Neural cell (in vitro differentiated cells): ENCODE results near the gene NFIA. TPM values are rescaled to one million over a fixed set of nuclear protein-coding genes. Genes with fewer than 3 reads are reported as not detected.

Experiments
- H2AFZ ChIP-seq: fragments of 200-600, 300-800 bp; sonication (generic), shearing (Covaris generic); 2 replicates; pipeline ENCODE4 v1.6.0; 2014; ENCODE audit warnings: low read depth, mild to moderate bottlenecking, antibody characterized with exemption, low read length, moderate library complexity
- H3F3A ChIP-seq: fragments of 200-600 bp; shearing (Covaris generic); 2 replicates; pipeline ENCODE4 v1.6.1; 2016; ENCODE audit warnings: mild to moderate bottlenecking, moderate library complexity, mixed read lengths, antibody characterized with exemption, low read length; ENCODE audit not compliant: insufficient read depth, poor library complexity, severe bottlenecking
- H3K27ac ChIP-seq: fragments of 200-600, 300-800 bp; sonication (generic), shearing (Covaris generic); 2 replicates; pipeline ENCODE4 v1.5.1; 2014; ENCODE audit warnings: mild to moderate bottlenecking, low read length, moderate library complexity
- H3K27me3 ChIP-seq: fragments of 300-800, 200-600 bp; sonication (generic), shearing (Covaris generic); 2 replicates; pipeline ENCODE4 v1.6.0; 2014; ENCODE audit warnings: mild to moderate bottlenecking, low read depth, low read length, moderate library complexity; ENCODE audit not compliant: insufficient read depth
- H3K36me3 ChIP-seq: fragments of 300-800, 200-600 bp; sonication (generic), shearing (Covaris generic); 2 replicates; pipeline ENCODE4 v1.5.1; 2014; ENCODE audit warnings: mild to moderate bottlenecking, antibody characterized with exemption, low read length, moderate library complexity; ENCODE audit not compliant: insufficient read depth
- H3K4me2 ChIP-seq: fragments of 300-800, 200-600 bp; sonication (generic), shearing (Covaris generic); 2 replicates; pipeline ENCODE4 v1.6.0; 2014; ENCODE audit warnings: mild to moderate bottlenecking, low read length
- H3K4me3 ChIP-seq: fragments of 300-800, 200-600 bp; sonication (generic), shearing (Covaris generic); 2 replicates; pipeline ENCODE4 v1.5.1; 2014; ENCODE audit warnings: mild to moderate bottlenecking, low read length, moderate library complexity
- H3K79me2 ChIP-seq: fragments of 200-600 bp; shearing (Covaris generic); replicated peaks from 2 replicates; pipeline ENCODE4 v1.6.0; 2014; ENCODE audit warnings: mild to moderate bottlenecking, low read length, moderate library complexity; ENCODE audit not compliant: insufficient read depth
- H3K9ac ChIP-seq: fragments of 300-800, 200-600 bp; sonication (generic), shearing (Covaris generic); 2 replicates; pipeline ENCODE4 v1.6.1; 2016; ENCODE audit warnings: mild to moderate bottlenecking, low read length, mixed read lengths
- H3K9me2 ChIP-seq: fragments of 200-600 bp; shearing (Covaris generic); 2 replicates; pipeline ENCODE4 v1.6.1; 2016; ENCODE audit warnings: mild to moderate bottlenecking, low read length, mixed read lengths; ENCODE audit not compliant: insufficient read depth
- H3K9me3 ChIP-seq: fragments of 200-600, 300-800 bp; sonication (generic), shearing (Covaris generic); 2 replicates; pipeline ENCODE4 v1.6.1; 2016; ENCODE audit warnings: mild to moderate bottlenecking, mixed run types, low read length, moderate library complexity, mixed read lengths
- H4K20me1 ChIP-seq: fragments of 200-600 bp; shearing (Covaris generic); 2 replicates; pipeline ENCODE4 v1.6.1; 2016; ENCODE audit warnings: mild to moderate bottlenecking, mixed run types; ENCODE audit not compliant: insufficient read depth
- EP300 ChIP-seq: fragments of 450-650 bp; conservative IDR thresholded peaks from 2 replicates; pipeline ENCODE4 v1.6.1; 2014; ENCODE audit warnings: antibody characterized with exemption, mild to moderate bottlenecking, moderate library complexity; ENCODE audit not compliant: poor library complexity, severe bottlenecking
- EZH2 ChIP-seq: fragments of 200-600, 300-800 bp; shearing (Covaris generic), sonication (generic); IDR thresholded peaks from 2 replicates; pipeline ENCODE4 v1.6.1; 2014; ENCODE audit warnings: antibody characterized with exemption, low read length, borderline replicate concordance, mild to moderate bottlenecking; ENCODE audit not compliant: insufficient read depth, poor library complexity, severe bottlenecking
- MXI1 ChIP-seq: fragments of 450-650 bp; conservative IDR thresholded peaks from 2 replicates; pipeline ENCODE4 v1.6.1; 2014; ENCODE audit warnings: antibody characterized with exemption, mild to moderate bottlenecking; ENCODE audit not compliant: poor library complexity, severe bottlenecking
- POLR2AphosphoS5 ChIP-seq: IDR thresholded peaks from 2 replicates; pipeline ENCODE4 v1.6.1; 2012
- RAD21 ChIP-seq: fragments of 450-650 bp; conservative IDR thresholded peaks from 2 replicates; pipeline ENCODE4 v1.6.1; 2014; ENCODE audit warnings: antibody characterized with exemption, mild to moderate bottlenecking, moderate library complexity
- SMC3 ChIP-seq: fragments of 450-650 bp; conservative IDR thresholded peaks from 2 replicates; pipeline ENCODE4 v1.6.1; 2014; ENCODE audit warnings: antibody characterized with exemption, mild to moderate bottlenecking, moderate library complexity; ENCODE audit not compliant: poor library complexity
- TAF1 ChIP-seq: IDR thresholded peaks from 2 replicates; pipeline ENCODE4 v1.6.1; 2012; ENCODE audit warnings: low read depth
- polyA plus RNA-seq: library from polyadenylated mRNA; depleted of rRNA; stranded (reverse); fragments of >200 nt; gene quantifications from 2 replicates; pipeline ENCODE4 v1.2.3, GENCODE V29; 2014
- TF ChIP-seq, protein P1 (sequence below): fragments of 450-650 bp; IDR thresholded peaks from 2 replicates; pipeline ENCODE4 v1.5.1; 2014; ENCODE audit warnings: antibody characterized with exemption, mild to moderate bottlenecking, moderate library complexity; ENCODE audit not compliant: poor library complexity, severe bottlenecking
- TF ChIP-seq, protein P2 (sequence below): IDR thresholded peaks from 2 replicates; pipeline ENCODE4 v1.6.1; 2012; ENCODE audit warnings: borderline replicate concordance

NFIA gene
- polyA plus RNA-seq, 1 donor from 2014 or later: 0.47 TPM

DNA sequence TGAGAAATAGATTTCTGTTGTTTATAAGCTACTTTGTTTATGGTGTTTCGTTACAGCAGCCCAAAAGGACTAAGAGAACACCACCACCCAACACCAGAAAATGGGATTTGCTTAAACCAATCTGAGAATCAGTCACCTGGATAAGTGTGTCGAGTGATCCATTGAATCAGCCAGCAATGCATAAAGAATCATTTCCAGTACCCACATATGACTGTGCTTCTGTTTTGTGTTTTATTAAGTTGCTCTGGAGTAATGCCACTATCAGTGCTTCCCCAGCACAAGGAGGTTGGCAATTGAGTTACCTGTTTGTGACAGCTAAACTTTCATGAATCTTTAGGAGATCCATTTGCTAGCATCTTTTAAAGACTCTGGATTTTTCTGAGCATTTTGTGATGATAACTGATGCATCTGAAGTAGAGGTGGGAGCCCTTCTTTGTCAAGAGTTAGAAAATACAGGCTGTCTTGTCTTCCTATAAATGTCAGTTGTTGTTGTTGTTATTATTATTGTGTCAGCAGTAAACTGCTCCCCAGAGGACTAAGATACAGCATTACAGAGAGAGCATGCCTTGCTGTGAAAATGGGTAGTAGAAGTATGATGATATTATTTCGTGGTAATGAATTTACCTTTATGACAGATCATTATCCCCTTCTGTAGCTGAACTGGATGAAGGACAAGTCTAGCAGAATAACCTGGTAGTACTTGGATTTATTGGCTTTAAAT, 225.2 kb downstream of the NFIA start:
- Histone ChIP-seq H3K9me2 (no peaks in the 10 kb centered on the region), H3F3A (no peaks in the 10 kb centered on the region), H3K27ac (no peak overlapping the region), H2AFZ (no peak overlapping the region), H3K36me3 (no peaks in the 10 kb centered on the region), H4K20me1 (no peaks in the 10 kb centered on the region), H3K79me2 (no peaks in the 10 kb centered on the region), H3K4me3 (no peak overlapping the region), H3K9me3 (no peaks in the 10 kb centered on the region), H3K4me2 (no peak overlapping the region), H3K27me3 (no peaks in the 10 kb centered on the region), H3K9ac (no peak overlapping the region)
- TF ChIP-seq TAF1 (no peak), EP300 (peak; percentile 86), MXI1 (no peak), POLR2AphosphoS5 (peak; percentile 85), RAD21 (no peak), EZH2 (no peak), SMC3 (no peak)
- TF ChIP-seq, protein P1, sequence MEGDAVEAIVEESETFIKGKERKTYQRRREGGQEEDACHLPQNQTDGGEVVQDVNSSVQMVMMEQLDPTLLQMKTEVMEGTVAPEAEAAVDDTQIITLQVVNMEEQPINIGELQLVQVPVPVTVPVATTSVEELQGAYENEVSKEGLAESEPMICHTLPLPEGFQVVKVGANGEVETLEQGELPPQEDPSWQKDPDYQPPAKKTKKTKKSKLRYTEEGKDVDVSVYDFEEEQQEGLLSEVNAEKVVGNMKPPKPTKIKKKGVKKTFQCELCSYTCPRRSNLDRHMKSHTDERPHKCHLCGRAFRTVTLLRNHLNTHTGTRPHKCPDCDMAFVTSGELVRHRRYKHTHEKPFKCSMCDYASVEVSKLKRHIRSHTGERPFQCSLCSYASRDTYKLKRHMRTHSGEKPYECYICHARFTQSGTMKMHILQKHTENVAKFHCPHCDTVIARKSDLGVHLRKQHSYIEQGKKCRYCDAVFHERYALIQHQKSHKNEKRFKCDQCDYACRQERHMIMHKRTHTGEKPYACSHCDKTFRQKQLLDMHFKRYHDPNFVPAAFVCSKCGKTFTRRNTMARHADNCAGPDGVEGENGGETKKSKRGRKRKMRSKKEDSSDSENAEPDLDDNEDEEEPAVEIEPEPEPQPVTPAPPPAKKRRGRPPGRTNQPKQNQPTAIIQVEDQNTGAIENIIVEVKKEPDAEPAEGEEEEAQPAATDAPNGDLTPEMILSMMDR: no peak
- TF ChIP-seq, protein P2, sequence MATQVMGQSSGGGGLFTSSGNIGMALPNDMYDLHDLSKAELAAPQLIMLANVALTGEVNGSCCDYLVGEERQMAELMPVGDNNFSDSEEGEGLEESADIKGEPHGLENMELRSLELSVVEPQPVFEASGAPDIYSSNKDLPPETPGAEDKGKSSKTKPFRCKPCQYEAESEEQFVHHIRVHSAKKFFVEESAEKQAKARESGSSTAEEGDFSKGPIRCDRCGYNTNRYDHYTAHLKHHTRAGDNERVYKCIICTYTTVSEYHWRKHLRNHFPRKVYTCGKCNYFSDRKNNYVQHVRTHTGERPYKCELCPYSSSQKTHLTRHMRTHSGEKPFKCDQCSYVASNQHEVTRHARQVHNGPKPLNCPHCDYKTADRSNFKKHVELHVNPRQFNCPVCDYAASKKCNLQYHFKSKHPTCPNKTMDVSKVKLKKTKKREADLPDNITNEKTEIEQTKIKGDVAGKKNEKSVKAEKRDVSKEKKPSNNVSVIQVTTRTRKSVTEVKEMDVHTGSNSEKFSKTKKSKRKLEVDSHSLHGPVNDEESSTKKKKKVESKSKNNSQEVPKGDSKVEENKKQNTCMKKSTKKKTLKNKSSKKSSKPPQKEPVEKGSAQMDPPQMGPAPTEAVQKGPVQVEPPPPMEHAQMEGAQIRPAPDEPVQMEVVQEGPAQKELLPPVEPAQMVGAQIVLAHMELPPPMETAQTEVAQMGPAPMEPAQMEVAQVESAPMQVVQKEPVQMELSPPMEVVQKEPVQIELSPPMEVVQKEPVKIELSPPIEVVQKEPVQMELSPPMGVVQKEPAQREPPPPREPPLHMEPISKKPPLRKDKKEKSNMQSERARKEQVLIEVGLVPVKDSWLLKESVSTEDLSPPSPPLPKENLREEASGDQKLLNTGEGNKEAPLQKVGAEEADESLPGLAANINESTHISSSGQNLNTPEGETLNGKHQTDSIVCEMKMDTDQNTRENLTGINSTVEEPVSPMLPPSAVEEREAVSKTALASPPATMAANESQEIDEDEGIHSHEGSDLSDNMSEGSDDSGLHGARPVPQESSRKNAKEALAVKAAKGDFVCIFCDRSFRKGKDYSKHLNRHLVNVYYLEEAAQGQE: no peak

DNA sequence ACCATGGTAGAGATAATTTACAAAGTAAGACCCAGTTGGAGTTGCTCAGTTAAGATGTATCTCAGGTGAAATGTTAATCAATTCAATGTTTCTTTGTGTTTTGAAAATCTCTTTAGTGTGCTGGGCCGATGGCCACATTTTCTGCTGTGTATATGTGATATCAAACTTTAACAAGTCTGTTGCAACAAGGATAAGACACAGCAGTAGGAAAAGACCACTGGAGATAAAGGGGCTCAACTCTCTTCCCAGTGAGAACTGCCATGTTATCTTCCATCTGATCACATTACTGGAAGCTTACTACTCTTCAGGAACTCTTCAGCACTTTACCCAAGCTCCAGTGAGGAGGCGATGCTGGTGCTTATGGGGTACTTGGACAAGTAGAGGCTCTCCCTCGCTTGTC, 227.7 kb downstream of the NFIA start:
- Histone ChIP-seq H2AFZ (no peak overlapping the region), H3K4me3 (no peak overlapping the region), H3K27me3 (no peaks in the 10 kb centered on the region), H3K79me2 (no peaks in the 10 kb centered on the region), H3K9me3 (no peaks in the 10 kb centered on the region), H3K4me2 (no peak overlapping the region), H3K9ac (no peak overlapping the region), H4K20me1 (no peaks in the 10 kb centered on the region), H3K36me3 (no peaks in the 10 kb centered on the region), H3F3A (no peaks in the 10 kb centered on the region), H3K9me2 (no peaks in the 10 kb centered on the region), H3K27ac (no peak overlapping the region)
- TF ChIP-seq EP300 (no peak), SMC3 (no peak), EZH2 (no peak), TAF1 (no peak), MXI1 (no peak), POLR2AphosphoS5 (no peak), RAD21 (no peak)
- TF ChIP-seq, protein P1: no peak
- TF ChIP-seq, protein P2: no peak
